Stimulated activated CD4-positive, alpha-beta T cell treated with anti-CD3 and anti-CD28 coated beads, Interleukin-15, amount 100 ng/mL, for 1 hour (primary cell): ENCODE data around the gene OR2C1.
A peak's percentile ranks its signal among the peaks of the same experiment; 100 is the strongest.

ENCODE experiments used
- DNase-seq, 2 donors: peaks; one replicate each; pipeline ENCODE4 v3.0.0-alpha.2; 2020; ENCODE audit warnings: low read depth in 1 of 2, low spot score in 1 of 2

Gene OR2C1

DNA sequence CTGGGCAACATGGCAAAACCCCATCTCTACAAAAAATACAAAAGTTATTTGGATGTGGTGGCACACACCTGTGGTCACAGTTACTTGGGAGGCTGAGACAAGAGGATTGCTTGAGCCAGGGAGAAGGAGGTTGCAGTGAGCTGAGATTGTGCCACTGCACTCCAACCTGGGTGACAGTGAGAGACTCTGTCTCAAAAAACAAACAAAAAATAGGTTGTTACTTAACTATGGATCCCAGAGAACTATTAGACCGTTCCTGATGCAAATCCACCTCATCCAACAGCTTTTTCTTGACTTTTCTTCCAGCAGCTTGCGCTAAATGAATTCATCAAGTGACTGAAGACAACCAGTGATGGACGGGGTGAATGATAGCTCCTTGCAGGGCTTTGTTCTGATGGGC is at the start of gene OR2C1:
Gene OR2C1 (plus strand): TSS at position 301 of the 400 bp plus-strand sequence. CDS start 52 bp downstream, at position 353.
- DNase-seq = no peak

DNA sequence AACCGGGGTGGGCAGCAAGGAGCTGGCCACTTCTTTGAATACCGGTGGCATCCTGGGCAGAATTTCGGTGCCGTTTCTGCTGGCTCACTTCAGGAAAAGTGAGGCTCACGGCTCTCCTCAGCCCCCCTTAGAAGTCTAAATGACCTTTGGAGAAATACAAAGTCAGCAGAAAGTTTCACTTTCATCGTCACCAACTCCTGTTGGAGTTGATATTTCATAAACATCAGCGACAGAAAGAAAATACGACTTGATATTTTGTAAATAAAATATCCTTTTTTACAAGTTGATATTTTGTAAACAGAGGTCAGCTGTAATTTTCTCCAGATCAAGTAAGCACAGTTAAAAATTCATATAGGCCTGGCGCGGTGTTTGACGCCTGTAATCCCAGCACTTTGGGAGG is 49.6 kb upstream of the OR2C1 start:
- DNase-seq = no peak

DNA sequence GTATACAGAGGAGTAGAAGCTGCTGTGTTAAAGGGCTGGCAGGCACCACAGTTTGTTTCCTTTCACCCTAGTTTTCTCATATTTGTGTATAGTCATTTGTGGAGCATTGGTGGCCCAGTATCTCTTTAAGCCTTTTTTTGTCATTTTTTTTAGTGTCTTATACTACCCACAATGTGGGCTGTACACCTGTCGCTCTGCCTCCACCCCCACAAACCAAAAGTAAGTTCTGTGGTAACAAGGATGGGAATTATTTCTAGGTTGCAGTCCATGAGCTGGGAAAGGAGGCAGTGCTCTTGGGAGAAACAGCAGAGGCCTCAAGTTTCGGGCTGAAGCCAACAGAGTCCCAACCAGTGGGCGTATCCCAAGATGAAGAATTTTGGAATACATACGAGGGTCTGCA is 44.2 kb upstream of the OR2C1 start:
- no peak for DNase-seq

DNA sequence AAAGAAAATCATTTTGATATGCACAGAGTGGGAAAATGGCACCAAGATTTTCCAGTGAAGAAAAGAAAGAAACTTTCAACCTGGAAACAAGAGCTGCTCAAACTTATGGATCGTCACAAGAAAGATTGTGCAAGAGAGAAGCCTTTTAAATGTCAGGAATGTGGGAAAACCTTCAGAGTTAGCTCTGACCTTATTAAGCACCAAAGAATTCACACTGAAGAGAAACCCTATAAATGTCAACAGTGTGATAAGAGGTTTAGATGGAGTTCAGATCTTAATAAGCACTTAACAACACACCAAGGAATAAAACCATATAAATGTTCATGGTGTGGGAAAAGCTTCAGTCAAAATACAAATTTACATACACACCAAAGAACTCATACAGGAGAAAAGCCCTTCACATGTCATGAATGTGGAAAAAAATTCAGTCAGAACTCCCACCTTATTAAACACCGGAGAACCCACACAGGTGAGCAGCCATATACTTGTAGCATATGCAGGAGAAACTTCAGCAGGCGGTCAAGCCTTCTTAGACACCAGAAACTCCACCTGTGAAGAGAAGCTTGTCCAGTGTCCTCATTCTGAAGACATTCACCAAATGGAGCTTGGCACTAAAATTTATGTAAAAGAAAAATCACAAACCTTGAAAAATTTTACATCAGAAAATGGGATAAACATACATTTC is 38.2 kb upstream of the OR2C1 start:
- no peak for DNase-seq

DNA sequence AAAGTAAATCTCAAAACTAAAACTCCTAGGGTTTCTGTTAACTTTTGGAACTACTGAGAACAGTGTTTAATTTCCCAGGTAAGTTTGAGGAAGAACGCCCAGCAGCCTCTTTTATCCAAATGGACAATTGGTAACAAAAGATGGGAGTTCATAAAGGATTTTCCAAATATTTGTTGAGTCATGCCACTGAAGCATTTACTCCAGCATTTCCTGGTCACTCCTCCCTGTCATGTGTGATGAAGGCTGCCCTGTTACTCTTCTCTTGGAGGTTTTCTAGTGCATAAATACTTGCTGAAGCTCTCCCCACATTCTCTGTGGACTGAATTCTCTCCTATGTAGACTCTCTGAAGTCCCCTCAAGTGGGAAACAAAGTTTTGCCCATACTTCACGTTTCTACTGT is 33.9 kb upstream of the OR2C1 start:
- no peak for DNase-seq

DNA sequence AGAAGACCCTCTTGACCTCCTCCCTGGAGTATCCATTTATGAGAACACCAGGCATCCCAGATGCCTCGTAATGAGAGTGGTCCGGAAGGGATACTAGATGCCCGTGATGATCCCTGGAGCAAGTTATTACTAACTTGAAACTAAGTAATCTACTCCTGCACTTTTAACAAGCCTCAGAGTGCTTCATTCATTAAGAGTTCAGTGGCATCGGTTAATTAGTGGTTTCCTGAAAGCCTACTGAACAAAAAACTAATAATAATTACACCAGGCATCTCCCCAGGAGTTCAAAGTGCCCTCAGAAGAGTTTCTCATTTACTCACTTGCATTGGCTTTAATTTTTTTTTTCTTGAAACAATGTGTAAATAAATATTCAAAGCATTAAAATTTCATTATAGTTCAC is 28.2 kb upstream of the OR2C1 start:
- no peak for DNase-seq

DNA sequence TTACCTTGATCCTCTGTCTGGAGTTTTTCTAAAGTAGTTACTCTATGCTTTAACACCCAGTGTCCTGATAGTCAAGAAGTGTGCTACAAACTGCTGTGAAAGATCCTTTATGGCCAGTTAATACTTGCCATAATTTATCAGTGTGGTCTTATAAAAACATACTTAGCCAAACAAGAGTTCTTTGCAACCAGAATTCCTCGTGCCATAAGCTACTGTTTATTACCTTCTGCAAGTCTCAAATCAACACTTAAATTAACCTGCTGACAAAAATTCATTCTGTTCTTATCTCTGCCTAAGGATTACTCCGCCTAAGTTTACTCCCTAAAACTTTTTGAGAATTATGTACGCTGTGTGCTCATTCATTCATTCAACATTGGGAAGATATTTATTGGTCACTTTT is 27.6 kb upstream of the OR2C1 start:
- DNase-seq = no peak

DNA sequence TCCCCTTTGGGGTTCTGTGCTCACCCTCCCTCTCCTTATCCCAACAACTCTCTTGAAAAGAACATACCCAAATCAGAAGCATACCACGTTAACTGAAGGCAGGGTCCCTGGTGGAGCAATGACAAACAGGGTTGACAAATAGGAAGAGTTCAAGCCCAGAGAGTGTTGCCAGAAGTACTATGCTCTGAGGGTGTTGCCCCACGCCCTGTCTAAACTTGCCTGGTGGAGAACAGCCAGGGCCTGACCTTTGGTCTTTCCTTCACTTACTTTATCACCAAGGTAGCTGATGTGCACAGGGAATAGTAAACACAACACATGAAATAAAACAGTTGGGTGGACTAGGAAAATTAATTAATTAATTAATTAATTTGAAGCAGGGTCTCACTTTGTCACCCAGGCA is 27.0 kb upstream of the OR2C1 start:
- no peak for DNase-seq

DNA sequence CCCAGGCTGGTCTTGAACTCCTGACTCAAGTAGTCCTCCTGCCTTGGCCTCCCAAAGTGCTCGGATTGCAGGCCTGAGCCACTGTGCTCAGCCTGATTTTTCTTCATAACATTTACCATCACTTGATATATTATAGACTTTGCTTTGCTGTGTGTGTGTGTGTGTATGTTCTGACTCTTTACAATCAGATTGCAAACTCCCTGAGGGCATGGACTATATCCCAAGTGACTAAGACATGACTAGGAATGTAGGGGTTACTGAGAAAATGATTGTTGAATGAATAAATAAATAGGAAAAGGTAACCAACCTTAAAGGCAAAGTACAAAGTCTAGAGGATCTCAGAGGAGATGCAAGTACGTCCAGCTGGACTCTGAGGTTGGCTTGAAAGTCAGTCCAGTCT is 9.6 kb upstream of the OR2C1 start:
- no peak for DNase-seq

DNA sequence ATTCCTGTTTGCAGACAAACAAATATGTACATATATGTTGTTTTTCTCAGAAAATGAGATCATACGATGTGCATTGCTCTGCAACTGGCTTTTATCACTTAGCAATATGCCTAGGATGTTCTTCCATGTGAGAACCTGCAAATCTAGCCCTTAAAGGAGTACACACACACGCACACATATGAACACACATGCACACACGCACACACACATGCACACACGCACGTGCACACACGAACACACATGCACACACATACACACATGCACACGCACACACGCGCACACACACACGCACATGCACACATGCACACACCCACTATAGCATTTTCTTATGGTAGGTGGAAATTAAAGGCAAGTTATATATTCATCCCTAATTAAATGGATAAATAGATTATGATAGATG is 8.1 kb upstream of the OR2C1 start:
- no peak for DNase-seq

DNA sequence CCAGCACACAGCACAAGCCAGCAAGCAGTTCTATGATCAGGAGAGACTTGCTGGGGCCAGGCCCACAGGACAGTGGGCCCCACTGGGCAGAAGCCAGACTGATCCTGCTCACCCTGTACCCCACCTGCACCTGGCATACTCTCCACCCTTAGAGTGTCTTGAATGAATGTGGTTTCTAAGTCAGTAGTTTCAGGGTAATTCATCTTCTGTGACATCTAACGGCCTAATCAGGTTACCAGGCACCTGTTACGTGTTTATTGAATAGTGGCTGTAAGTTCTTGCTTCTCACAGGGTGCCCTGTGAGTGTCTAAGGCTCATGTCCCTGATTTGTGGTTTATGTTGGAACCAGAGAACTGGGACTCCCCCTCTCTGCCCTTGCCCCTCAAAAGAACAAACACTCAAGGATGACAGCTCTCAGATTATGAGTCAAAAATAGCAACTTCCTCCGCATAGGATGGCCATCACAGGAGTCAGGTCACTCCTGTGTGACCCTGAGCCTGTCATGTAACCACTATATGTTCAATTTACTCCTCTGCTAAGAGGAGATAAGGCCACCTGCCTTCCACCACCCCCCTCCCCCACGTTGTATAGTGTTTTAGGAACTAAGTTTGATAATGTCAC is 7.0 kb upstream of the OR2C1 start:
- no peak for DNase-seq

DNA sequence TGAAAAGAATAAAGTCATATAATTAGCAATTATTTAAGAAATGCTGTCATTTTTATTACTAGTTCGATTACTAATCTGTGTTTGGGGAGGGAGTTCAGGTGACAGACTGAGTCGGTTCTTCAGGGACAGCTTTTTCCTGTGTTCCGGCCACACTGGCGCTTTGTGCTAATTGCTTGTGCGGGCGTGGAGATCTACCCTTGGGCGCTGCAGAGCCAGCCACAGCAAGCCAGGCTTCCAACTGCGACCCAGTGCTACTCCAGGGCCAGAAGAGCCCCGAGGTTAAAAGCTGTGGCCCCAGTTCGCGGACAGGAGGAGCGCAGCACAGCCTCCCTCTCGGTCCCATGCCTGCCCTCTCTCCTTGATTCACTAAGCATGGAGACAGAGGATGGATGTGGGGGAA is 6.5 kb upstream of the OR2C1 start:
- no peak for DNase-seq

DNA sequence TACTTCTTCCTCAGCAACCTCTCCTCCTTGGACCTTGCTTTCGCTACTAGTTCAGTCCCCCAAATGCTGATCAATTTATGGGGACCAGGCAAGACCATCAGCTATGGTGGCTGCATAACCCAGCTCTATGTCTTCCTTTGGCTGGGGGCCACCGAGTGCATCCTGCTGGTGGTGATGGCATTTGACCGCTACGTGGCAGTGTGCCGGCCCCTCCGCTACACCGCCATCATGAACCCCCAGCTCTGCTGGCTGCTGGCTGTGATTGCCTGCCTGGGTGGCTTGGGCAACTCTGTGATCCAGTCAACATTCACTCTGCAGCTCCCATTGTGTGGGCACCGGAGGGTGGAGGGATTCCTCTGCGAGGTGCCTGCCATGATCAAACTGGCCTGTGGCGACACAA is 429 bp downstream of the OR2C1 start:
- DNase-seq = no peak

DNA sequence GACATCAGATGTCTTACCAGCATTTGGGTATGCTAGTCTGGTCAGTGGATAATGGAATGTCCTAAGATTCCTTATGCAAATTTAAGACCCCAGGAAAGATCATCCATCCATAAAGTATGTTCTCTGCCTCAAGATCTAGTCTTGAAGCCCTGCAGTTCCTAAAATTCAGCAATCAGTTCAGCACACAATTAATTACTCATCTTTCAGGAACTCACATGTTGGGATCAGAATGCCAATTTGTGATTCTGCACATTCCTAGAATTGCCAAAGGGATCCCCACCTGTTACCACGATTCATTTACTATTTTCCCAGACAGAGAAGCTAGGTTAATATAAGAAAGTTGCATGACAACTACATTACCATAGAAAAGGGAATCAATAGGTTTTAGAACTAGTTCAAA is 3.2 kb downstream of the OR2C1 start:
- DNase-seq = no peak

DNA sequence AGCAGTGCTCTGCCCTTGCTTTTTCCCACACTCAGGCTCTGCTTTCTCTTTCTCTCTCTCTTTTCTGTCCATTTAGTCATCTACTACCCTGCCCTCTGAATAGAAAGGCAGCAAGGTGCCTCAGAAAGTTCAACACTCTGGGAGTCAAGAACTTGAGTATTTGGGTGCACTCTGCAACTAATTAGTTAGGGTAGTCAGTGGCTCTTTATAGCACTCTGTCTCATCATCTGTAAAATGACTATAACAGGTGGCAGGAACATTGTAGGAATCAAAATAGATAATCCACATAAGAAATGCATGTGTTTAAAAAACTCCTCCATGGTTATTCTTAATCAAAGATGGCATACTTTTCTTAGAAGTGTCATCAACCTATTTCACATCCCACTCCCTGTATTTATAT is 7.2 kb downstream of the OR2C1 start:
- no peak for DNase-seq

DNA sequence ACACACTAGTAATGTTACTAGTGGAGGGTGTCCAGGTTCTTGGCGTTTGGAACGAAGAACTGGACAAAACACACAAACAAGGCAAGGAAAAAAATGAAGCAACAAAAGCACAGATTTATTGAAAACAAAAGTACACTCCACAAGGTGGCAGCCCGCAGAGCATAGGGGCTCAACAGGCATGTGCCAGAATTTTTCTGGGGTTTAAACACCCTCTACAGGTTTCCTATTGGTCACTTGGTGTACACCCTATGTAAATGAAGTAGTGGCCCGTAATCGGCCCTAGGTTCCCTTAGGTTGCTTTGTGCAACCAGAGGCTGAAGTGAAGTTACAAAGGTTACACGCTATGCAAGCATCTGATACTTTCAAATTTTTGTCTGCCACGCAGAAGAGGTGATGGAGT is 8.1 kb downstream of the OR2C1 start:
- no peak for DNase-seq

DNA sequence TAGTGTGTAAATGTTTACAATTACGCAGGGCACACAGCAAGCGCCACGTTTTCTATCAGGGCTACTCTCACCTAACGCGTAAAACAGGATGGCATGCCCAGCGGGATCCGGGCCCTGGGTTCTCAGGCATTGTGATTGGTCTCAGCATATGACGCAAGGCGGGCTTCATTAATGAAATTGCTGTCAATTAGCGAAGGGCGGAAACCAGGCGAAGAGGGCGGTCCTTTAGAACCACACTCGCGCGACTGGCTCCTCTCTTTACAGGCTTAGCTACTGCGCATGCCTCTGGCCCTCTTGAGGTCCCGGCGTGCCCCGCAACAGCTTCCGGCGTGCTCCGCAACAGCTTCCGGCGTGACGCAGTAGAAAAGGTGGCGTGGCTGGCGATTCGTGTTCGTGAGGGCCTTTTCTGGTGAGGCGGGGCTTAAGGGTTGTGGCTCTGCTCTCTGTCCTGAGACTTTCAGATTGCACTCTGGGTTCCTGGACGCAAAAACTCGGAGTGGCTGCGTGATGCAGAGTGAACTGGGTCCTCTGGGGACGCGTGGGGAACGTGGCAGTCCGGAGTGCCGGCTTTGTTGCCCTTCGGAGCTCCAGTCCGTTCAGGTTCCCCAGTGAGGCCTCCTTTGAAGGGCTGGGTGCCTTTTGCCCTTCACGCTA is 9.2 kb downstream of the OR2C1 start:
- peak; percentile 63 to 67 for DNase-seq

DNA sequence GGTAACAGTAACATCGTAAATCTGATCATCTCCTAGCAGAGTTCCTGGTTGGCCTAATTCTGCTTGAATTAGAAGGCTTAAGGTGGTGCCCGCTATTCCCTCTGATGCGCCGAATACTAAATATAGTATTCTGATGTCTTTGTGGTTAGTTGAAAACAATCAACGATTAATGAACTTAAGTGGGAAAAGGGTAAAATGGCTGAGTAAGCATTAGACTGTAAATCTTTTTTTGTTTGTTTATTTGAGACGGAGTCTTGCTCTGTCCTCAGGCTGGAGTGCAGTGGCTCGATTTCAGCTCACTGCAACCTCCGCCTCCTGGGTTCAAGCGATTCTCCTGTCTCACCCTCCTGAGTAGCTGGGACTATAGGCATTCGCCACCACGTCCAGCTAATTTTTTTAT is 13.4 kb downstream of the OR2C1 start:
- DNase-seq = no peak

DNA sequence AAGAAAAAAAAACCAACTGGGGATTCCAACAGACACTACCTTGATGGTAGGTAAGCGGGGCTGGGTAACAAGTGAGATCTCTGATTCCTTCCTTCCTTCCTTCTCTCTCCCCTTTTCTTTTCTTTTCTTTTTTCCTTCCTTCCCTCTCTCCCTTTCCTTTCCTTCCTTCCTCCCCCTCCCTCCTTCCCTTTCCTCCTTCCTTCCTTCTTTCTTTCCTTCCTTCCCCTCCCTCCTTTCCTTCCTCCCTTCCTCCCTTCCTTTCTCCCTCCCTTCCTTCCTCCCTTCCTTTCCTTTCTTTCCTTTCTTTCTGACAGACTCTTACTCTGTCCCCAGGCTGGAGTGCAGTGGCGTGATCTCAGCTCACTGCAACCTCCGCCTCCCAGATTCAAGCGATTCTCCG is 20.0 kb downstream of the OR2C1 start:
- DNase-seq = no peak

DNA sequence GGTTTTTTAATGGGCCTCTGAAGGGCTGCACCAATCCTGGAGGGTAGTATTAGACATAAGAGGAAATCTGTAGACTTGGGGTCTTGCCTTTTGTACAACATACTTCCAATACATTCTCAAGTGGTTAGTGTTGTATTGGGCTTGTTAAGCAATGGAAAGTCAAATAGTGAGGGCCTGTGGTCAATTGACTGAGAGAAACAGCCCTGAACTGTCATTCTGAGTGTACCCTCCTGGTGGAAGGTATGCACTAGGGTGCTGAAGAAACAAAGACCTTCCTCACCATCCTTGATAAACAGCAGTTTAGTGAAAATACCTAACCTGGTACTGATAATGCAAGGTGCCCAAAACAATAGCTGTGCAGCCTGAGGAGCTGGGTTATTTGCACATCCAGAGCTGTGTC is 22.2 kb downstream of the OR2C1 start:
- no peak for DNase-seq

DNA sequence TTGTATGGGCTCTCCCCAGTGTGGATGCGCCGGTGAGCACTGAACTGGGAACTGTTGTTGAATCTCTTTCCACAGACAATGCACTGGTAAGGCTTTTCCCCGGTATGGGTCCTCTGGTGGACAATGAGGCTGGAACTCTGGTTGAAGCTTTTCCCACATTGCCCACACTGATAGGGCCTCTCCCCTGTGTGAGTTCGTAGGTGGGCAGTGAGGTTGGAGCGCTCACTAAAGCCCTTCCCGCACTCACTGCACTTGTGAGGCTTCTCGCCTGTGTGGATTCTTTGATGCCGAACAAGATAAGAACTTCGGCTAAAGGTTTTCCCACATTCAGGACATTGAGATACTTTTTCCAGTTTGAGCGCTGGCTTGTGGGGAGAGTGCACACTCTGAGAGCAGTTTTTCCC is 27.4 kb downstream of the OR2C1 start:
- DNase-seq = no peak

DNA sequence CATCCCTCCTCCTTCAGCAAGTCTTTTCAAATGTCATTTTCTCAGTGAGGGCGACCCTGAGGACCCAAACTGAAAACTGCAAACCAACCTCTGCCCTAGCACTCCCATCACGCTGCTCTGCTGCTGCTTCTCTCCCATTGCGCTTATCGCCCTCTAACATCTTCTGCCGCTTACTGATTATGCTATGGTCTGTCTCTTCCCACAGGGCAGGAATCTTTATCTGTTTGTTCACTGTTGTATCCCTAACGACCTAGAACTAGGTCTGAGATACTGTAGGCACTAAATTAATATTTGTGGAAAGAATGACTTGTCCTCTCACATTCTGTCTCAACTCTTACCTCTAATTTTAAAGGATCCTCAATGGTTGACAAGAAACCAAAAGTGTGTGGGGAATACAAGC is 32.6 kb downstream of the OR2C1 start:
- no peak for DNase-seq
